Smooth muscle cell (in vitro differentiated cells): ENCODE data around the gene SNX30. TPM values are rescaled to one million over a fixed set of nuclear protein-coding genes. Genes with fewer than 3 reads are reported as not detected.

Experiments used
- DNase-seq: peaks from one replicate; lab custom pipeline; 2025; ENCODE audit not compliant: unreplicated experiment; lab: John Stamatoyannopoulos, UW
- H2AFZ ChIP-seq: fragments of 200-600 bp; sonication (generic); 2 replicates; pipeline ENCODE4 v1.6.0; 2016; ENCODE audit warnings: antibody characterized with exemption, low read depth, mild to moderate bottlenecking
- H3F3A ChIP-seq: fragments of 200-600 bp; sonication (generic); 2 replicates; pipeline ENCODE4 v1.6.0; 2017; ENCODE audit warnings: antibody characterized with exemption, low read depth
- H3K27ac ChIP-seq: fragments of 200-600 bp; sonication (generic); 2 replicates; pipeline ENCODE4 v1.5.1; 2016; ENCODE audit warnings: low read depth, mild to moderate bottlenecking
- H3K27me3 ChIP-seq: fragments of 200-600 bp; sonication (generic); 2 replicates; pipeline ENCODE4 v1.6.1; 2016; ENCODE audit warnings: low read depth, mild to moderate bottlenecking
- H3K36me3 ChIP-seq: fragments of 200-600 bp; sonication (generic); 2 replicates; pipeline ENCODE4 v1.5.1; 2016; ENCODE audit warnings: low read depth
- H3K4me1 ChIP-seq: fragments of 200-600 bp; sonication (generic); 2 replicates; pipeline ENCODE4 v1.5.1; 2016; ENCODE audit warnings: low read depth
- H3K4me2 ChIP-seq: fragments of 200-600 bp; sonication (generic); 2 replicates; pipeline ENCODE4 v1.6.0; 2016; ENCODE audit warnings: mild to moderate bottlenecking
- H3K4me3 ChIP-seq: fragments of 200-600 bp; sonication (generic); 2 replicates; pipeline ENCODE4 v1.5.1; 2016; ENCODE audit warnings: mild to moderate bottlenecking
- H3K79me2 ChIP-seq: fragments of 200-600 bp; sonication (generic); 2 replicates; pipeline ENCODE4 v1.6.0; 2016; ENCODE audit warnings: low read depth, mild to moderate bottlenecking
- H3K9ac ChIP-seq: fragments of 200-600 bp; sonication (generic); 2 replicates; pipeline ENCODE4 v1.6.0; 2016; ENCODE audit warnings: low read depth
- H3K9me3 ChIP-seq: fragments of 200-600 bp; sonication (generic); replicated peaks from 2 replicates; pipeline ENCODE4 v1.5.1; 2016; ENCODE audit warnings: low read depth
- H4K20me1 ChIP-seq: fragments of 200-600 bp; sonication (generic); 2 replicates; pipeline ENCODE4 v1.6.0; 2016; ENCODE audit warnings: low read depth
- CTCF ChIP-seq: fragments of 200-600 bp; sonication (generic); IDR thresholded peaks from 2 replicates; pipeline ENCODE4 v1.5.1; 2017; ENCODE audit warnings: borderline replicate concordance, mild to moderate bottlenecking, antibody characterized with exemption; ENCODE audit not compliant: insufficient read depth, poor library complexity, severe bottlenecking
- WGBS: methylation state at CpG from one replicate; pipeline ENCODE4 v1.1.7; 2016; ENCODE audit warnings: low lambda C conversion rate; 5-methylcytosine and 5-hydroxymethylcytosine counted together
- polyA plus RNA-seq: library from polyadenylated mRNA; unstranded; fragments of >200 nt; fragmentation: Nextera tagmentation; extraction: Ambion mirVana; gene quantifications from 2 replicates; pipeline ENCODE4 v1.2.1, GENCODE V29; 2016
- total RNA-seq: library from RNA; depleted of rRNA; stranded (reverse); fragments of >200 nt; gene quantifications from 2 replicates; pipeline ENCODE4 v1.2.3, GENCODE V29; 2014

The SNX30 gene
- total and polyA plus RNA-seq, 2 experiments from 2014 or later = 3.6 to 10.7 TPM

- H3F3A ChIP-seq = no peaks in the 10 kb centered on the region
- no peak overlapping the region for H3K4me2 ChIP-seq
- H3K4me1 ChIP-seq = no peaks in the 10 kb centered on the region
- no peak for DNase-seq
- no peaks in the 10 kb centered on the region for H3K9me3 ChIP-seq
- no peak for TF ChIP-seq CTCF
- 87% methylated on average over 13 of the region's 13 CpGs for WGBS
- H3K27me3 ChIP-seq = no peaks in the 10 kb centered on the region
- no peaks in the 10 kb centered on the region for H4K20me1 ChIP-seq
- no peak overlapping the region for H3K9ac ChIP-seq
- H2AFZ ChIP-seq = no peak overlapping the region
- no peak overlapping the region for H3K4me3 ChIP-seq
- H3K27ac ChIP-seq = no peak overlapping the region
- no peaks in the 10 kb centered on the region for H3K36me3 ChIP-seq
- no peaks in the 10 kb centered on the region for H3K79me2 ChIP-seq
Measured at GRCh38 chr9:112848316-112849151, 98.0 kb downstream of the SNX30 start.

GRCh38 chr9:112849363-112849922 lies 98.9 kb downstream of the SNX30 start:
- H3K9ac ChIP-seq = no peak overlapping the region

GRCh38 chr9:112850840-112851239 lies 100.3 kb downstream of the SNX30 start:
- no peaks in the 10 kb centered on the region for H3K27me3 ChIP-seq
- H4K20me1 ChIP-seq = no peaks in the 10 kb centered on the region
- H3K27ac ChIP-seq = no peak overlapping the region
- no peak overlapping the region for H3K4me3 ChIP-seq
- TF ChIP-seq CTCF = no peak
- no peaks in the 10 kb centered on the region for H3K36me3 ChIP-seq
- no peak overlapping the region for H3K4me2 ChIP-seq
- no peaks in the 10 kb centered on the region for H3K79me2 ChIP-seq
- no peak overlapping the region for H3K9ac ChIP-seq
- no peak overlapping the region for H2AFZ ChIP-seq
- H3K4me1 ChIP-seq = no peaks in the 10 kb centered on the region
- H3F3A ChIP-seq = no peaks in the 10 kb centered on the region
- no peak for DNase-seq
- H3K9me3 ChIP-seq = no peaks in the 10 kb centered on the region
- 95% methylated on average over 6 of the region's 6 CpGs for WGBS

More at GRCh38 chr9:112849363-112849922, 98.9 kb downstream of the SNX30 start:
- Histone ChIP-seq H3K4me1 (no peaks in the 10 kb centered on the region), H3K27ac (no peak overlapping the region), H2AFZ (no peak overlapping the region), H3K4me3 (no peak overlapping the region), H4K20me1 (no peaks in the 10 kb centered on the region), H3K27me3 (no peaks in the 10 kb centered on the region), H3K4me2 (no peak overlapping the region), H3K79me2 (no peaks in the 10 kb centered on the region), H3K9me3 (no peaks in the 10 kb centered on the region), H3F3A (no peaks in the 10 kb centered on the region), H3K36me3 (no peaks in the 10 kb centered on the region)
- no peak for TF ChIP-seq CTCF
- no peak for DNase-seq
- 86% methylated on average over 6 of the region's 6 CpGs for WGBS
